Adipose tissue (tissue), 3 donors: Measurements from ENCODE around the gene ABCB6. TPM values are rescaled to one million over a fixed set of nuclear protein-coding genes. Genes with fewer than 3 reads are reported as not detected.

Source experiments
- H3K27ac ChIP-seq: one replicate; pipeline ENCODE4 v1.5.1; 2013; ENCODE audit warnings: low read depth, low read length
- WGBS, 3 donors: extraction: QIAGEN DNeasy Blood & Tissue Kit; methylation state at CpG; one replicate each; pipeline ENCODE4 v1.1.7; 2013; 5-methylcytosine and 5-hydroxymethylcytosine counted together
- polyA plus RNA-seq, 3 donors: library from polyadenylated mRNA; stranded (reverse); fragments of 200-250 nt; gene quantifications; one replicate each; pipeline ENCODE4 v1.2.3, GENCODE V29; 2013
- donor health status: healthy with polysubstance abuse.
- donor health status: Bipolar disorder and iron deficiency.
- donor health status: healthy.

ABCB6 gene
- polyA plus RNA-seq, 3 donors, result 15.3 to 43.3 (median 28.1) TPM

DNA sequence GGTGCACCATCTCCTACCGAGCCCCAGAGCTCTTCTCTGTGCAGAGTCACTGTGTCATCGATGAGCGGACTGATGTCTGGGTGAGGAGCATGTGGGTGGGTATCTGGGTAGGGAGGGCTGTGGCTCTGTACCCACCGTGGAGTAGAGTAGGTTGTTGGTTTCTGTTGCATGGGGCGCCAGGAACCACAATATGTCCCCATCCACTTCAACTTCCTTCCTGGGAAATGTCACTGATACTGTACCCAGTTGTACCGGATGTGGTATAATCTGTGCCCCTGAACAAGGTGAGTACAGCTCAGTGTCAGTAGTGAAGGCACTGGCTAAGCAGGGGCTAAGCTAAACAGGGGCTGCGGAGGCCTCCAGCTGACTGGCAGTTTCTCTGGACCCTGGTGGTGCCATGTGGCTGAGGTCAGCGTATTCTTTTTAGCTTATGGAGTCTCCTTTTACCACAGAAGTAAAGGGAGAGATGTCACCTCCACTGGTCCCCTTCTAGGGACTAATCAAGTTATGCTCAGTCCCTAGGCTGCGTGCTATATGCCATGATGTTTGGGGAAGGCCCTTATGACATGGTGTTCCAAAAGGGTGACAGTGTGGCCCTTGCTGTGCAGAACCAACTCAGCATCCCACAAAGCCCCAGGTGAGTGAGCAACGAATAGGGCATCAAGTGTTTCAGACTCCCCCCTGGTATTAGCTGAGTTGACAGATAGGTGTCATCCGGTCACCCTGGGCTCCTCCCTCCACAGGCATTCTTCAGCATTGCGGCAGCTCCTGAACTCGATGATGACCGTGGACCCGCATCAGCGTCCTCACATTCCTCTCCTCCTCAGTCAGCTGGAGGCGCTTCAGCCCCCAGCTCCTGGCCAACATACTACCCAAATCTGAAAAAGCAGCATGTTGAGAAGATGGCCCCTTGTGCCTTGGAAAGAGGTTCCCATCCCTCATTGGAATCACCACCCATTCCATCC is 29.2 kb upstream of the ABCB6 start:
- no peak overlapping the region for H3K27ac ChIP-seq
- 69 to 87% (median 78%) methylated on average over 17 of the region's 17 CpGs for WGBS, 3 donors

- WGBS, 3 donors, result 89 to 96% (median 95%) methylated on average over 10 of the region's 10 CpGs
- H3K27ac ChIP-seq, result no peak overlapping the region
Observed at GRCh38 chr2:219246559-219246958, 27.8 kb upstream of the ABCB6 start.

- 14 to 18% (median 14%) methylated on average over 10 of the region's 10 CpGs for WGBS, 3 donors
Observed at GRCh38 chr2:219245899-219246230, 27.1 kb upstream of the ABCB6 start.

GRCh38 chr2:219245148-219245898 is 26.6 kb upstream of the ABCB6 start, which contains the start of the genes GLB1L and STK16:
GLB1L (minus strand) TSS chr2:219245444; CDS start chr2:219243573, 1,871 bp downstream.
STK16 (plus strand) TSS chr2:219245479; CDS start chr2:219246000, 521 bp downstream.
- WGBS, 3 donors, result 0 to 1% (median 1%) methylated on average over 41 to 46 of the region's 46 CpGs

More at GRCh38 chr2:219245899-219246230, 27.1 kb upstream of the ABCB6 start:
- H3K27ac ChIP-seq, result peak overlapping the region; percentile 87

GRCh38 chr2:219244789-219245147 is 26.0 kb upstream of the ABCB6 start:
- peak overlapping the region; percentile 75 for H3K27ac ChIP-seq
- 17 to 37% (median 32%) methylated on average over 6 of the region's 6 CpGs for WGBS, 3 donors

More at GRCh38 chr2:219245148-219245898, 26.6 kb upstream of the ABCB6 start, which contains the start of the genes GLB1L and STK16:
- H3K27ac ChIP-seq, result peak within 1 kb of the TSS; percentile 87

GRCh38 chr2:219243291-219243761 is 24.6 kb upstream of the ABCB6 start:
- no peak overlapping the region for H3K27ac ChIP-seq
- WGBS, 3 donors, result 46 to 50% (median 46%) methylated on average over 28 of the region's 28 CpGs

GRCh38 chr2:219234331-219234730 is 15.6 kb upstream of the ABCB6 start:
- 71 to 92% (median 90%) methylated on average over 3 of the region's 3 CpGs for WGBS, 3 donors
- no peak overlapping the region for H3K27ac ChIP-seq

DNA sequence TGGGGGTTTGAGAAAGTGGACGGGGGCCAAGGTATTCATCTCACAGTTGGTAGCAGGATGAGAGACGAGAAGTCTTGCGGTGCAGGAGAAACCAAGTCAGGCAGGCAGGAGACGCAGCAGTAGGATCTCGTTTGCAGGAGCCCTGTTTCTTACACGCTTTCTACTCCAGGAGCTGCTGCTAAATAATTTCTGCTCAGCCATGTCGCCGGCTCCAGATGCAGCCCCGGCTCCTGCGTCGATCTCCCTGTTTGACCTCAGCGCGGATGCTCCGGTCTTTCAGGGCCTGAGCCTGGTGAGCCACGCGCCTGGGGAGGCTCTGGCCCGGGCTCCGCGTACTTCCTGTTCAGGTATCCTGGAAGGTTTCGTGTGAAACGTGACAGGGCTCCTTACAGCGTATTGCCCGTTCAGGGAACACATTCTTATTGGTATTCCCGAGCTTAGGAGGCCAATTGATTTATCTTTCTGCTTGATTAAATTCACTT is 11.3 kb upstream of the ABCB6 start:
- 0 to 1% (median 0%) methylated on average over 24 of the region's 24 CpGs for WGBS, 3 donors
- no peak overlapping the region for H3K27ac ChIP-seq

GRCh38 chr2:219229305-219230058 is 10.7 kb upstream of the ABCB6 start, which contains the start of the genes ANKZF1 and ATG9A:
ANKZF1 (plus strand) TSS chr2:219229806; CDS start chr2:219230258, 452 bp downstream.
ATG9A (minus strand) TSS chr2:219229636; CDS start chr2:219228024, 1,612 bp downstream.
- H3K27ac ChIP-seq, result no peak within 1 kb of the TSS
- WGBS, 3 donors, result 0 to 1% (median 0%) methylated on average over 78 to 80 of the region's 80 CpGs

DNA sequence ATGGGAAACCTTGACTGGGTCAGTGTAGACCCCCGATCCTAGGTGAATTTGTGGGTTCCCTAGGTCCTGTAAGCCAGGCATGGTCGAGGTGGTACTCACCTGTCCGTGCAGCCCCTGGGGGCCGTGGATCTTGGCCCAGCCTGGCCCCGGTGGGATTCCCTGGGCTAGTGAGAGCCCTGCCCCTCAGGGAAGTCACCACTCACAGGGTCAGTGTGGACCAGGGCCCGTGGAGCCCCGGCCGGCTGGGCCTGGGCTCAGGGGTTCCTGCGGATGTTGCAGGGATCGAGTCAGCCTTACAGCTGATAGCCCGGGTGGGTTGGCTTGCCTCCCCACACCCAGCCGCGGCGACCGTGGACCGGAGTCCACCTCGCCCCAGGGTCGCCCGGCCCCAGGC is 10.2 kb upstream of the ABCB6 start:
- WGBS, 3 donors, result 1 to 2% (median 1%) methylated on average over 15 to 19 of the region's 19 CpGs
- H3K27ac ChIP-seq, result no peak overlapping the region

- 37 to 51% (median 37%) methylated on average over 7 of the region's 7 CpGs for WGBS, 3 donors
- H3K27ac ChIP-seq, result no peak overlapping the region
Observed at GRCh38 chr2:219228041-219228910, 9.5 kb upstream of the ABCB6 start.

- H3K27ac ChIP-seq, result no peak overlapping the region
- 51 to 89% (median 69%) methylated on average over 3 of the region's 3 CpGs for WGBS, 3 donors
Observed at GRCh38 chr2:219225350-219225749, 6.6 kb upstream of the ABCB6 start.

DNA sequence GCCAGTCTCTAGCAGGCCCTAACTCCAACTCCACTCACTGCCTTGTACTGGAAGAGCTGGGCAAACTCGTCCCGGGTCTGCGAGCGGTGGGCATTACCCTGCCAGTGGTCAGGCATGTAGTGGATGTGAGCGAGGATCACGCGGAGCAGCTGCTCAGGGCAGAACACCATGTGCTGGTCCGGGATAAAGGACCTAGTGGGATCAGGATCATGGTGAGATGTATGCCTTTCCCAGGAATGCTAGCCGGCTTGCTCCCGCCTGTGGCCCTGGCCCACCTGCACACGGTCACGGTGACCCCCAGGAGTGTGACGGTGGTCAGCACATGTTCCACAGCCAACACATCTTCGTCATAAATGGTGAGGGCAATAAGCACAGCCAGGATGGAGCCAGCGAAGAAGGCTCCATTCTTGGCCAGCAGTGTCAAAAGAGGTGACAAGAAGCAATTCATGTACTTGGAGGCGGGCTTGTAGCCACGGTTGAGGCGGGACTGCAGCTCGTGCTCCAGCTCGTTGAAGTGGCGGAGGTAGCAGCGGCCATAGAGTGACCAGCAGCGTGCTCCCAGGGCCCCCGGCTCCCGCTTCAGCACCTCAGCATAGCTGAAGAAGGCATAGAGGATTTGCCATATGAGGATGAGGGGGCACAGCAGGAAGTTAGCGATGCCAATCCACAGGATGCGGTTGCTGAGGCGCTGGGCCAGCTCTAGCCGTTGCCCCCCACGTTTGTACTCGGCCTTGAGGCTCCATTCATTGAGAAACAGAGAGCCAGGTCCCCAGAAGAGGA is 5.3 kb upstream of the ABCB6 start:
- 92 to 93% (median 92%) methylated on average over 31 of the region's 31 CpGs for WGBS, 3 donors
- H3K27ac ChIP-seq, result no peak overlapping the region

DNA sequence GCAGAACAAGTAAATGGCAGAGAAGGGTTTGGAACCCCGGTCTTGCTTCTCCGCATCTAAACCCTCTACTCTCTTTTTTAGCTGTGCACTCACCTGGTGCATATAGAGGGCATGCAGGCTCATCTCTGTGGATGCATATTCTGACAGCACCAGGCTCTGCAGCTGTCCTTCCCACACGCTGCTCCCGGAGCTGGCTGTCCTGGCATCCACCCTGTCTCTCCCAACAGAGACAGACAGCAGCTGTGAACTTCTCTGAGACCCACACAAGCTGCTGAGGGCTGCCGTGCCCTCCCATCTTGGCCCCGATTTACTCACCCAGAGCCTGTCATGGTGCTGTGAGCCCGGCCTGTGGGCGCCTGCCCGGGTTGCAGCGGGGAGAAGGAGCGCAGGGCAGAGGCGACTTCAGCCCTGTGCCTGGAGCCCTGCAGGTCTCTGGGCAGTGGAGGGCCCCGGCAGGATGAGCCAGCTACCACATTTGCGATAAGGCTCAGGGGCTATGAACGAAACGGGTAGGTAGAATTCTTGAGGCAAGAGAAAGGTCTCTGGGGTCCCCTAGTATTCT is 3.3 kb upstream of the ABCB6 start:
- 94 to 96% (median 95%) methylated on average over 16 of the region's 16 CpGs for WGBS, 3 donors

GRCh38 chr2:219220652-219221402 is 2.1 kb upstream of the ABCB6 start:
- no peak overlapping the region for H3K27ac ChIP-seq
- 89 to 92% (median 90%) methylated on average over 19 of the region's 19 CpGs for WGBS, 3 donors

More for the DNA sequence above, 3.3 kb upstream of the ABCB6 start:
- H3K27ac ChIP-seq, result no peak overlapping the region
